Activated CD4-positive, alpha-beta T cell treated with anti-CD3 and anti-CD28 coated beads for 4 hours (primary cell): Measurements from ENCODE around the gene PARL.
"Not testable (repeated sequence)": the region's sequence is repeated elsewhere in the genome, so short reads cannot be mapped to it uniquely, and the experiment has no call there.

ENCODE experiments used
- DNase-seq, 2 donors: peaks; one replicate each; pipeline ENCODE4 v3.0.0-alpha.2; 2020

Gene PARL

DNA sequence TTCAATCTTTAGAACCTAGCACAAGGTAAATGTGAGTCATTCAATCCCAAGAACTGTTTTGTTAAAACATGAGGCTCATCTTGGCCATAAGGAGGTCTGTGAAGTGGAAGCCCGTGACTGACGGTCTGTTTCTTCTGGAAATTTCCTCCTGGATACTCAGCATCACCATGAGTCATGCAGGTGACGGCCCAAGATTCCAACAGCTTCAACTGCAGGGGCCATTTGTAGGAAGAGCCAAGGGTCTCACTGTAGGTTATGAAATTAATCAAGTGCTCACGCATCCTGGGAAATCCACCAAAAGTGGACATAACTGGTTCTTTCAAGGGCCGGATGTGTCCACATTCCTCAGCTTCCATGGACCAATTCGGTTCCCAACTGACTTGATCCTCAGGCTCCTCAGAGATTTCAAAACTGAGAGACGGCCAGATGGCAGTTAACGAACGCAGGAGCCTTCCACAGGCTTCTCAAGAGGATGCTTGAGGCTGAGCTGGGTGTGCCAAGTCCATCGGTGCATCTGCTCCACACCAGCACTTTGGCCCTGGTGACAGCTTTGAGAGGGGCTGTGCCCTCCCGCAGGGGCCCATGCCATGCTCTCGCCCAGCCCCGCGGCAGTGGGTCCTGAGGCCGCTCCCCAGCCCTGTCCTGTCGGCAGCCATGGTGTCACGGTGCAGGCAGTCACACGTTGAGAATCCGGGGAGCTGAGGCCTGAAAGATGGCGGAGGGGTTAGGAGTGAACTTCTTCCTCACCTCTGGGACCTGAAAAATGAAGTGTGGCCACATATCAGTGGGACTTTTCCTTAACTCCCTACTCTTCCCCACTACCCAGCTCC lies 67.8 kb downstream of the PARL start:
- DNase-seq = no peak

DNA sequence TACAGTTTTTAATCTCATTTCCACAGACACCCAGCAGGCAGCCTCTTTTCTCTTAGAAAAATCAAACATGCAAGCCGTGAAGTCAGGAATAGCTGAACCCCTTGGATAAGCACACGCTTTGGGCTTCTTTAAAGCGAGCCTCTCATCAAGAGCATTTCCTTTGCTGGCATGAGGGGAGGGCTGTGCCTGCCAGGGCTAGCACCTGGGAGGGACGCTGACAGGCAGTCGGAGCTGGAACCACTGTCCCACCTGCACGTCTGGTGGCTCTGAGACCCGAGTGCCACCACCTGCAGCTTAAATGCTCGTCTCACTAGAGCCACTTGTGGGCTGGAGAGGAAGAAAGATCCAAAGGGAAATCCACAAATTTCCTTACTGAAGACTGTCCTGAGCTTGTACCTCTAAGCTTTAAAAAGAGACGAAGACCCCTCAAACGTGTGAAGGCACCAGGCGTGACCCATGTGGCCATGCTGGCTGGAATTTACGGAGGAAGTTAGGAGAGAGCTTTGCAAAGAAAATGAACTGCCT lies 68.7 kb downstream of the PARL start:
- no peak for DNase-seq

DNA sequence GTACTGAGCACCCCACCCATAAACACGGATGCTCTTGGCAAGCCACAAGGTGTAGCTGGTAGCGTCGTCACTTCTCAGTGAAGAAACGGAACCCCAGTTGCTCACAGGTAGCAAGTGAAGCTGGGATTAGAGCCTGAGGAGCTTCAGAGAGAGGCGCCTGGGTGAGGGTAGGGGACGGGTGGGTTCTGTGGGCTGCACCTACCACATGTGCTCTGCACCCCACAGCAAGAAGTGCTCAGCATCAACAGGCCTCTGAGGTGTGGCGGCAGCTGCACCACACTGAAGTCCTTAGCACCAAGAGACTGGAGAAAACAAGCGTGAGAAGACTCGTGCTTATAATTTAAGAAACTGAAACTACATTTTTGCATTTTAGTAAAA lies 69.1 kb downstream of the PARL start:
- DNase-seq = no peak

DNA sequence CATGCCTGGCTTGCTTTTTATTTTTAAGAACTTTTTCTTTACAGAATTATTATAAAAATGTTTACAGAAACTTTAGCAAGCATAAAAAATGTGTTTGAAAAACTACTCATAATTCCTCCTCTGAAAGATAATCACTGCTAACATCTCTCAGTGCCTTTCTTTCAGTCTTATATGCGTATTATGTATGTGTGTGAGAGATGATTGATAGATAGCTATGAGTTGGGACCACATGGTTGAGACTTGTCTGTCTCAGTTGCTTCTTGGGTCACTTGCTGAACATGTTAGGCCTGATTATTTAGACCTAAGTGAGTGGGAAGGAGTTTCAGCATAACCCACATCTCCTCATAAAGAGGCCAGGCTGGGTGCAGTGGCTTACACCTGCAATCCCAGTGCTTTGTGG lies 70.4 kb downstream of the PARL start:
- DNase-seq = no peak

DNA sequence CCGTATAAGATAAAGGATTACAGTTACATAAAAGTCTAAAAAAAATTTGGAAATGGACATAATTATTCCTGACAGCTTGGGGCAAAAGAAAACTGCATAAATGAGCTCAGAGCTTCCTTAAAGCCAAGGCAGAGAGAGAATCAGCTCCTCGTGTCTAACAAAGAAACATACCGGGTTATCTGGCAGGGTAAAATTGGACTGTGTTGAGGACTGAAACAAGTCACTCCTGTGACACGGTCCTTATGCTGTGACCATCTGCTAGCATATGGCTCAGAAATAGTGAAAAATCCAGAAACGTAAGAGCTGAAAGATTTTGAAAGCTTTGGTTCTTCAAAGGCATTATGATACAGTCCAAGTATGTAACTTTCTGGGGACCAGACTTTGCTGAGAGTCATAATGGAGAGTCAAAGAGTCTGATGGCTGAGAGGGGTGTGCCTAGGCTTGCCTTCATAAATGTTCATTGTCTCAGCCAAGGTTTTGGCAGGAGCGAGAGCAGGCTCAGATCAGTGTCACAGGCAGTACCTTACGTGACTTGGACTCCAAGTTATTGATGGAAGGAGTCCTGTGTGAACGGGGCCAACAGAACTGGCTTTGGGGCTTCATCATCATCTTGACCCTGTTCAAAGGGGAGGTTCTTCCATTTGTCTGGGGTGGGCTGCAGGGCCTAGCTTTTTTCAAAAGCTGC lies 71.8 kb downstream of the PARL start:
- DNase-seq = no peak

DNA sequence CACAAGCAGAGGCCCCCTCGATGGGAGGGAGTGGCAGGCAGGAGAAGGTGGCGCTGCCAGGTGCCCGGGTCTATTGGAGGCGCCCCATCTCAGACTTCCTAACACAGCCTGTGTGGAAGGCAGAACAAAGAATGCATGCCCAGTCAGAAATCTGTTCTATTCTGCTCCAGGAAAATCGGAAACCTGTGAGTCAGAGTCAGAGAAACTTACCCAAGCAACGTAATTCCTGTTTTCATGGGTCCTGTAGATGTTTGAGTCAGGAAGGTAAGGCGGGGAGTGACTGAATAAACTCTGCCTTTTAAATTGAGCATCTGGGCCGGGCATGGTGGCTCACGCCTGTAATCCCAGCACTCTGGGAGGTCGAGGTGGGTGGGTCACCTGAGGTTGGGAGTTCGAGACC lies 73.0 kb downstream of the PARL start:
- no peak for DNase-seq

DNA sequence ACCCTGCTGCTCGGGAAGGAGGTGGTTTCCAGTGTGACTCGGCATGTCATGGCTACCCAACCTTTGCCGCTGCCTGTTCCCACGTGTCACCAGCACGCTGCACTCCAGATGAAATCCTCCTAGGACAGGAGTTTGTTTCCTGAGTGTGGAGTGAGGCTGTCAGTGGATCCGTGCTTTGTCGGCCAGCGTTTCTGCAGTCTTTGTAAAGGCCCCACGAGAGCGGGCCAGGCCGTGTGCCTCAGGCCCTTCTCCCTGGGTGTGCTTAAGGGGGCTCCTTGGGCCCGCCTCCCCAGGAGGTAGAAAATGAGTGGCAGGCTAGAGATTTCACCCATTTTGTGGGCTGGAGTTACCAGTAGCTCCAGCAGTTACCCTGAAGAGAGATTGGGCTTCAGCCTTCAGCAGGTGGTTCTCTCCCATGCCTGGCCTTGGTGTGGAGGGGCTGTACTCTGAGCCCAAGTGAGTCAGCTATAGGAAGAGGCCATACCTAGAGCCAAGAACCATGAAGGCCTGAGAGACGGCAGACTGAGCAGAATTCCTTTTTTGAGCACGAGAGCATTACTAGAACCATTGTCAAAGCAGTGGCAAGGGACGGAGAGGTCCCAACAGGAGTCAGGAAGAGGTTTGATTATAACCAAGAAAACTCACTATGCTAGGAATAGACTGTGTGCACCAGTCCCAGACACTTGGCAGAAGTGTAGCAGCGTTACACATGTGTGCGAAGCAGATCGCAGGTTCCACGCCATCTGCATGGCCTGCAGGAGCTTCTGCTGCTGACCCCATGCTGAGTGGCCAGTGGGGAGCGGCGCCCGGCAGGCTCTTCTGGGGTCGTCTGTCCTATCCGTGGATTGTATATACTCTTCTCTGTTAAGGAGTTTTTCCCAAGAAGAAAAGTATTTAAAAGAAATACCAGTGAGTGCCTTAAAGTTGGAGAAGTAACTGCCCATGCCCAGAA lies 73.8 kb downstream of the PARL start:
- no peak for DNase-seq

DNA sequence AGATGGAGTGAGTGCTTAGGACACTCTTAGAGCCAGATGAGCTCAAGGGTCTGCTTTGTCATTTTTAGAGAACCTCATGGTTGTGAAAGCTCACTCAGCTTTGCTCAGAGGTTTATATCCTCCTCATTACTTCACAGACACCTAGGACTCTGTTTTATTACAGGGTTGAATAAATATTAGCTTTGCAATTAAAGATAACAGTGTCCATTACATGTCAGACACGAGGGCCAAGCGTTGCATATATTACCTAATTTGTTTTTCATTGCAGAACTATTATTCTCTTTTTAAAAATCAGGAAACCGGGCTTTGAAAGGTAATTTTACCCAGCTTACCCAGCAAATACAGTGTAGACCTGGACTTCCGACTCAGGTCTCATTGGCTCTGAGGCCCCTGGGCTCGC lies 75.4 kb downstream of the PARL start:
- no peak for DNase-seq

DNA sequence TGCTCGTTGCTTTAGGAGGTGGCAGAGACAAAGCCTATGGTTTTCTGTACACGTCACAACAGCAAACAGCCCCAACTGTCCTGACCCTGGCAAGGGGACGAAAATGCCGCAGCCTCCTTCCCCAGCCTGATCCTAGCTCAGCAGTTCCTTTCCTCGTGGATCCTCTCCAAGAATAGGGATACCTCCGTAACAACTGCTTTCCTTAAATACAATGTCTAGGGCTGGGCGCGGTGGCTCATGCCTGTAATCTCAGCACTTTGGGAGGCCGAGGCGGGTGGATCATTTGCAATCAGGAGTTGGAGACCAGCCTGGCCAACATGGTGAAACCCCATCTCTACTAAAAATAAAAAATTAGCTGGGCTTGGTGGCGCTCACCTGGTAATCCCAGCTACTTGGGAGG lies 76.3 kb downstream of the PARL start:
- no peak for DNase-seq

DNA sequence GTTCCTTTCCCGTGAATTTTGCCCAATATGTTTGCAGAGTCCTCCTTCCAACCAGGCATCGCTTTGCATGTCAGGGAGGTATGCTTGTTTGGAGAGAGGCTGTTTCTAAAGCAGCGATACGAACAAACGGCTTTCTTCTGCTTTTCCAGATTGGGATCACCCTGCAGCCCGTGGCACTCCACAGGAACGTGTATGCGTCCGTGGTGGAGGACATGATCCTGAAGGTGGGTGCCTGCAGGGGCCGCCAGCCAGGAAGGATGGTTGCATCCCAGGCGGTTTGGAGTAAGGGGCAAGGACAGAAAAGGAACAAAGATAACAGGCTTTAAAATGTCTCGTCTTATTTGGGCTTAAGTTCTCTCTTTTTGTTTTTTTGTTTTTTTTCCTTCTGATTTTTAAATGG lies 76.8 kb downstream of the PARL start:
- DNase-seq = no peak

DNA sequence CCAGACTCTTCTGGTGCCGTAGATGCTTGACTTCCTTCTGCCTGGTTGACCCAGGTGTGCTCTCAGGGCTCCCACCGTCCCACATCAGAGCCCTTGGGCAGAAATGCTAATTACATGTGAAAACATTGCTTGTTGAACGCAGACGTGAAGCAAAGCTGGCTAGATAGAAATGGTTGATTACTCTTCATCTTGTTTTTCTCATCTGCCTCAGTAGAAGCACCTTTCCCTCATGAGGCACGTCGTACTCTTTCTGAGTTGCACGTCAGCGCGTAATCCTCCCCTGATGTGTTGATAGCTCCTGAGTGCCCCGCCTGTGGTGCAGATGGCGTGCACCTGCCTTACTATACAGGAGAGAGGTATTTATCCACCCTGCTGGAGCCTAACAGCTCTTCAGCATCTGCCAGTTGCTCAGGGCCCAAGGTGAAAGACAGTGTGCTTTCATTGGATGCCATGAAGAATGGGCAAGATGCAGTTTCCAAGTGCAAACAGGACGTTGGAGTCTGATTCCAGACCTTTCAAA lies 77.4 kb downstream of the PARL start:
- DNase-seq = no peak

DNA sequence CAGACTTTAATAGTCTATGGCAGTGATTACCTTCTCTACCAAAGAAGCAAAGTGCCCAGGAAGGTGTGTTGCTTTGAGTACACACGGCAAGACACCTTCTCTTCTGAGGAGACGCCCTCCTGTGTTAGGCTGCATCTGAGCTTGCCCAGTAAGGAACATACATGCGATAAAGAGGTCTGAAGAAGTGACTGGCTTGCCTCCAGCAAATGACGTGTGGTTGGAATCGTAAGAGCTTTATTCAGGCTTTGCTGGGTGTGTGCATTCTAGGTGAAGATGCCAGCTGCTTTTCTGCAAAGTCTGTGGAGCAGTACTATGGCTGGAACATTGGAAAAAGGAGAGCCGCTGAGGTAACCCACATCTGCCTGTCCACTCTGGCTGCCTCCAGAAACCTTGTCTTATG lies 81.7 kb downstream of the PARL start:
- DNase-seq = no peak

DNA sequence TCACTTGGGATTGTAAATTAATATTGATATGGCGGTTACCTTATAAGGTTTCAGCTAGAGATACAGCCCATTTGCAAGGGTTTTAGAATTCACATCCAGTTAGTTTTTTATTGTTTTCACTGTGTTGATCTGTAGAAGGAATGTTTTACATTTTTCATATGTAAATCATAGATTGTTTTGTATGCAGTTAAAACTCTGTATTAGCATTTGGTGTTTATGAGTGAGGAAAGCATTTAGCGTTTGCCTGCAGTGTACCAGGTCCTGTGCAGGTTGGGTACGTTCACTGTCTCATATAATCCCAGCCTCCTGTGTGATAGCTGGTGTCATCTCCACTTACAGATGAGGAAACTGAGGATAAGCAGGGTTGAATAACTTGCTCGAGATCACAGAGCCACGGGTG lies 83.1 kb downstream of the PARL start:
- no peak for DNase-seq

DNA sequence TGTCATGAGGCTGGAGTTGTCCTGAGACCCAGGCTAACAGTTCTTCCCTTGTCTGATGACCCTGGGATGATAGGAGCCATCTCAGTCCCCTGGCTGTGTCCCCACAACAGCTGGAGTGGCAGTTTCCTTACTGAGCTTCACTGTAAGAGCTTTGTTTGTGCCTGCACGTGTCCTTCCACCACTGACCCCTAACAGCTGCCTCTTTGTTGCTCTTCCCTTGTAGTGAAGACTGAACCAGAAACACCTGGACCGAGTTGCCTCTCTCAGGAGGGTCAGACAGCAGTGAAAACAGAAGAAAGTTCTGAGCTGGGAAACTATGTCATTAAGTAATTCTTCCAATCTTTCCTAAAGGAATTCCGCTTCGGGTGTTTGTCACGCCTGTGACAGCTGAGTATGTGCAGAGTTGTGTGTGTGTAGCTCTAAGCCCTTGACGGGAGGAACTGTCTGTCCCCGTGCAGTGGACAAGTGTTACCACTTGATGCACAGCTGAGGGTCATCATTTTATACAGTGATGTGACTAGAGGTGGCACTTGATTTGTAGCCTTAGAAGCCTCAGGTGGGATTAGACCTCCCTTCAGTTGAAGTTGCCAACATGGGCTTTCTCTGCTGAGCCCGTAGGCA lies 84.3 kb downstream of the PARL start:
- DNase-seq = no peak

DNA sequence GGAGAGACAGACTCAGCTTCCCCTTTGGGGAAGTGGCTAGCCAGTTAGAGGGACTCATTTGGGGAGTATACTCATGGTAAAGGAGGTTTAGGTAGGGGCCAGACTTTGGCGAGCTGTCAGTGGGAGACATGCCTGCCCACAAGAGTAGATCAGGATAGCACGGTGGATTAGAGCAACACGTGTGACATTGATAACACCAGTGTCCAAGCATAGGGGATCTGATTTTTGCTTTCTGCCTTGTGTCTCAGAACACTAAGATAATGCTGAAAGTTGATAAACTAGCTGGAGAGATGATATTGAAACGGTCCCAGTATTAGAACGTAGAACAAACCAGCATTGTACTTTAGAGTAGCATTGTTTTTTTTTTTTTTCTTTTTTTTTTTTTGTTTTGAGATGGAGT lies 85.2 kb downstream of the PARL start:
- no peak for DNase-seq

DNA sequence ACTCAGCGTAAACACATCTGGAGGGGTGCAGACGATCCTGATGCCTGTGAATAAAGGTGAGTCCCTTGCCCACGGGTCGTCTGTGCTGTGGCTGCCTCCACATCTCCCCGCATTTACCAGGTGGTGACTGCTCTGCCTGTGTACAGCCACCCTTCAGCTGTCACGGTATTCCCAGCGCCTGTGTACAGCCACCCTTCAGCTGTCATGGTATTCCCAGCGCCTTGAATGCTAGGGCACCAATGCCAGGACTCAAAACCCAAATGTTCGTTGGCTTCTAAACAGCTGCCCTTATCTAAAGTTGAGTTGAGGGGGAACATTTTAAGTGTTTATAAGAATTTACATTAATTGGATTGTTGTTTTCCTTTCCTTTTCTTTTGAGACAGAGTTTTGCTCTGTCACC lies 86.7 kb downstream of the PARL start:
- DNase-seq = no peak

DNA sequence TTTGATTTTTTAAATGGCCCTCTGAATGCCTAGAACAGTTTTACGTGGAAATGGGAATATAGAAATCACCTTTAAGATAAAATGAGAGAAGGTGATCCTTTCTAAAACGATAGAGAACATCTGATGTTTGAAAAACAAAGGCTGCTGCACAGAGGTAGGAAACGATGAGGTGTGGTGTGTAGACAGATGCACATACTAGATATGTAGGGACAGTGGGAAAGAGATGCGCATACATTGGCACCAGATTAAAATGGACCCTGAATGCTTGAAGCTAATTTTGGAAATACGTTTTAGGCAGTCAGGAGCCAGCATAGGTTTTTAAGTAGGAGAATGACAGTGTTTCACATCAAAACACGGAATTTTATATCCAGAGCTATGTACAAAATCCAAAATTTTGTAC lies 88.3 kb downstream of the PARL start:
- no peak for DNase-seq

DNA sequence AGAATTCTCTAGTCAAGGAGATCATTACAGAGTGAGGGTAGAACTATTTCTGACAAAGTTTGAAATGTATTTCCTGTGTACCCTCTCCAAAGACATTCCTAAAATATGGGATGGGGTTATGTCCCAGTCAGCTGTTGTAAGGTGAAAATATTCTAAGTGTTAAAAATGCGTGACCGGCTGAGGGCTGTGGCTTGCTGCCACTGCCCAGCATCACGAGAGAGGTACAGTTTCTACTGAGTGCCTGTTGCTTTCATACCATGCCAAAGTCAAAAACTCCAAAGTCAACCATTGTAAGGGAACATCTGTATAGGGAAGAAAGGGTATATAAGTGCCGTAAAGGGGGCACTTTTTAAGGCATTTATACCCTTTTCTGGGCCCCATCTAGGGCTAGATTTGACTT lies 90.2 kb downstream of the PARL start:
- DNase-seq = no peak

DNA sequence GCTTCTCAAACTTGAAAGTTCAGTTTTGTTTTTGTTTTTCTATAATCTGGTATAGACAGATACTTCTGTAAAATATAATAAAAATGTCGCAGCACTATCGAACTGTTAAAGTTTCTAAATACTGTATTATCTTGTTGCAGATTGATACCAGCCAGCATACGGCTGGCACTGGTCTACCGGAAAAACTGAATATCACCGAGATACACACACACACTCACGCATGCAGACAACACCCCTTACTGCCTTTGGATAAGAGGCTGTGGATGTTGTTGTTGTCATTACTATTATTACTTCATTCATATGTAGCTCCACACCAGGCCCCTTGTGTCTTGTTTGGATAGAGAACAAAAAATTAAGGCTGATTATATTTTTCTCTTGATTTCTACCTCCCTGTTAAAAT lies 91.7 kb downstream of the PARL start:
- DNase-seq = no peak

DNA sequence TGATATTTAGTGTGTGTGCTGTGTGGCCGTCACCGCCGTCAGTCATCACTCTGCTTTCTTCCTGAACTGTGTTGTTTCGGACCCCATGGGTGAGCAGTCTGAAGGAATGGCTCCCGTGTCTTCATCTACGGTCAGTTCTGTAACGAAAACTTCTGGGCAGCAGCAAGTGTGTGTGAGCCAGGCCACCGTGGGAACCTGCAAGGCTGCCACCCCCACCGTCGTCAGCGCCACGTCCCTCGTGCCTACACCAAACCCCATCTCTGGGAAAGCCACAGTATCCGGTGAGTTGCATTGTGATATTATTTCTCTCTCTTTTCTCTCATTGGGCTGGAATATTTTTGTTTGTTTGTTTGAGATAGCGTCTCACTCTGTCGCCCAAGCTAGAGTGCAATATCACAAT lies 94.0 kb downstream of the PARL start:
- DNase-seq = no peak

DNA sequence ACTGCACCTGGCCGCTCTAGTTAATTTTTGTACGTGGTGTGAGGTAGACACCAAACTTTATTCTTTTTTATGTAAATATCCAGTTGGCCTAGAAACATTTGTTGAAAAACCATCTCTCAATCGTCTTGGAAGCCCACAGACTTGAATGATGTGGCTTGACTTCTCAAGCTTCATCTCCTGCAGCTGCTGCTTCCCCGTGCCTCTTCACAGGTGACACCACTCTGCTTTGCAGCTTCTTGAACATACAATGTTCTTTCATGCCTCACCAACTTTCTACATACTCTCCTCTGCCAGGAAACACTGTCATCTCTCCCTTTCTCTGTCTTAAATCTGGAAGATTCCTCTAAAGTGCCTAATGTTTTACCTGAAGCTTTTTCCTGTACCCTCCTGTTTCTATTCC lies 94.9 kb downstream of the PARL start:
- no peak for DNase-seq

DNA sequence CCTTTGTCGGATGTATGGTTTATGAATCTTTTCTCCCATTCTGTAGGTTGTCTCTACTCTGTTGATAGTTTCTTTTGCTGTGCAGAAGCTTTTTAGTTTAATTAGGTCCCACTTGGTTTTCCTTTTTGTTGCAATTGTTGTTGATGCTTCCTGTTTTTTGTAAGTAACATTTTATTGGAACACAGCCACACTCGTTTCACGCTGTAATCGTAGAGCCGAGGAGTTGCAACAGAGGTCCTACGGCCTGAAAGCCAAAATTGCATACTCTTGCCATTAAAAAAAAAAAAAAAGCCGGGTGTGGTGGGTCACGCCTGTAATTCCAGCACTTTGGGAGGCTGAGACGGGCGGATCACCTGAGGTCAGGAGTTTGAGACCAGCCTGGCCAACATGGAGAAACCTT lies 100.2 kb downstream of the PARL start:
- DNase-seq = not testable (repeated sequence)
